NCI-H526 (cell line): ENCODE data around the gene ITIH1.

Source experiments
- DNase-seq, 2 experiments: peaks; one replicate each; lab custom pipeline; 2025; lab: John Stamatoyannopoulos, UW

ITIH1 gene

DNA sequence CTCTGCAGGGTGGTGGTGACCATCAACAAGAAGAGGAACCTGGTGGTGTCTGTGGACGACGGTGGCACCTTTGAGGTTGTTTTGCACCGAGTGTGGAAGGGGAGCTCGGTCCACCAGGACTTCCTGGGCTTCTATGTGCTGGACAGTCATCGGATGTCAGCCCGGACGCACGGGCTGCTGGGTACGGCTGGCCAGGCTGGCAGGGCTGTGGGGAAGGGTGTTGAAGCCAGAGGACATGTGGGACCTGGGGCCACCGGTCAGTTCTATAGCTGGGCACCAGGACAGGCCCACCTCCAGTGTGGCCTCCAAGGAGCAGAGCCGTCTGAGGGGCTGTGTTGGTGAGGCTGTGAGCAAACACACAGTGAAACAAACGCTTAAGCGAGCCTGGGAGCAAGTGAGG is 13.3 kb downstream of the ITIH1 start:
- no peak for DNase-seq

DNA sequence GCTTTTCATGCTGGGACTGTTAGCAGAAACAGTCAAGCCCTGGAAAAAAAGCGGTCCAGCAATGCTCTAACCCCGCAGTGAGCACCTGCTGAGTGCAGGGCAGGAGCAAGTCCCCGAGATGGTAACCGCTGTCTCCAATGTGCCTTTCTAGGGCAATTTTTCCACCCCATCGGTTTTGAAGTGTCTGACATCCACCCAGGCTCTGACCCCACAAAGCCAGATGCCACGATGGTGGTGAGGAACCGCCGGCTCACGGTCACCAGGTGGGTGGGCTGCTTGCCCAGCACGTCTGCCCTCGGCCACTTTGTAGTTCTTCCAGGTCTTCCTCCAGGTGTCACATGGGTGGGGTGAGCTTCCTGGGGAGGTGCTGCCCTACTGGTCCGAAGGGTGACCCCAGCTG is 14.0 kb downstream of the ITIH1 start:
- no peak for DNase-seq

DNA sequence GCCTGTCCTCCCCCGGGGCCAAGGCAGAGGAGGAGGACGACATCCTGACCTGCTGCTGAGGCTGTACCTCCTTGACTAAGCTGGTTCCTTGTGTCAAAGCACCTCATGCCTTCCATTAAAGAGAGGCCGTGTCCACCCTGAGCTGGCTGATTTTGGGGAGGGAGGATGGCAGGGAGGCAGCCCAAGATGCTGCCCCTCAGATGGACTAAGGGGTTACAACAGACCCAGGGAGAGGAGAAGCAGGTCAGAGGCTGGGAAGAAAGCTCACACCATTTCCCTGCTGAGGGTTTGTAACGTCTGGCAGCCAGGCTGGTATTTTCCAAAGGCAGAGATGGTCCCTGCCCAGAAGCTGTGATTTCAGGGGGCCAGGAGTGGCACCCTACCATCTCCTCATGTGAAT is 14.5 kb downstream of the ITIH1 start:
- DNase-seq = no peak

DNA sequence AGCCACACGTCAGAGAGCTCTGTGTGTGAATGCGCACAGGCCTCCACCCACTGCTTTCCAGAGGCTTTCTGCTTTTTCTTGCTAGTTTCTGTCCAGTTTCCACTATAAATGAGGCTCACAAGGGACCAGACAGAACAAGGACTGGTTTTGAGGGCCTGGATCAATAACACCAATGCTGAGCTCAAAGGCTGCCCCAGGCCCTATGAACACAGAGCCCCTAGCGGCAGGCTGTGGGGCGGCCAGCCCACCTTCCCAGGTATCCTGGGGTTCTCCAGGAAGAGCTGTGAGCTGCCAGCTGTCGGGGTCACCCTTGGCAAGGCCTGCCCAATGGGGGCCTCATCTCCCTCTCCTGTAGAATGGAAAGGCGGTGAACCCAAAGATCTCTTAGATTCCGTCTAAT is 15.0 kb downstream of the ITIH1 start:
- DNase-seq = no peak

DNA sequence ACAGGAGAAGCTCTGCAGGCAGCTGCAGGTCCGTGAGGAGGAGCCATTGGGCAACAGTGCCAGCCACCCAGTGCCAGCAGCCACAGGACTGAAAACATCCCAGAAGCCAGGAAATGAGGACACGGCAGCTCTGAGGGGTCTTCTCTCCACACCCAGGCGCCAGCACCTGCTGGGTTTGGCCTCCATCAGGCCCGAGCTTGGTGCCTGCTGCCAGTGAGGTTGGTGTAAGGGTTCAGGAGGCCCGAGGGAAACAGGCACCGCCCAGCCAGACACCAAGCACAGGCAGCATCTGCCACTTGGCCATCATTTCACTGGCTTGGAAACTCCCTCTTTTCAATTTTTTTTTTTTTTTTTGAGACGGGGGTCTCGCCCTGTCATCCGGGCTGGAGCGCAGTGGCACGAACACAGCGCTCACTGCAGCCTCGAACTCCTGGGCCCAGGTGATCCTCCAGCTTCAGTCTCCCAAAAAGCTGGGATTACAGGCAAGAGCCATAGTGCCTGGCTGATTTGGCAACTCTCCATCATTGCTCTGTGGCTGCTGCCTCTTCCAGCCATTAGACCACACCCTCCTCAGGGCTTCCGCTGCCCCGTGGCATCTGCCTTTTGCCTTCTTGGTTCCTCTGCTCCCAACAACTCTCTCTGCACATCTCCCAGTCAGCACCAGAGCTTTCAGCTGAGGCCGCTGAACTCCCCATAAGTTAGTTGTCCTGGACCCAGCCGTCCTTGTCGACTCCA is 15.7 kb downstream of the ITIH1 start:
- DNase-seq = no peak

DNA sequence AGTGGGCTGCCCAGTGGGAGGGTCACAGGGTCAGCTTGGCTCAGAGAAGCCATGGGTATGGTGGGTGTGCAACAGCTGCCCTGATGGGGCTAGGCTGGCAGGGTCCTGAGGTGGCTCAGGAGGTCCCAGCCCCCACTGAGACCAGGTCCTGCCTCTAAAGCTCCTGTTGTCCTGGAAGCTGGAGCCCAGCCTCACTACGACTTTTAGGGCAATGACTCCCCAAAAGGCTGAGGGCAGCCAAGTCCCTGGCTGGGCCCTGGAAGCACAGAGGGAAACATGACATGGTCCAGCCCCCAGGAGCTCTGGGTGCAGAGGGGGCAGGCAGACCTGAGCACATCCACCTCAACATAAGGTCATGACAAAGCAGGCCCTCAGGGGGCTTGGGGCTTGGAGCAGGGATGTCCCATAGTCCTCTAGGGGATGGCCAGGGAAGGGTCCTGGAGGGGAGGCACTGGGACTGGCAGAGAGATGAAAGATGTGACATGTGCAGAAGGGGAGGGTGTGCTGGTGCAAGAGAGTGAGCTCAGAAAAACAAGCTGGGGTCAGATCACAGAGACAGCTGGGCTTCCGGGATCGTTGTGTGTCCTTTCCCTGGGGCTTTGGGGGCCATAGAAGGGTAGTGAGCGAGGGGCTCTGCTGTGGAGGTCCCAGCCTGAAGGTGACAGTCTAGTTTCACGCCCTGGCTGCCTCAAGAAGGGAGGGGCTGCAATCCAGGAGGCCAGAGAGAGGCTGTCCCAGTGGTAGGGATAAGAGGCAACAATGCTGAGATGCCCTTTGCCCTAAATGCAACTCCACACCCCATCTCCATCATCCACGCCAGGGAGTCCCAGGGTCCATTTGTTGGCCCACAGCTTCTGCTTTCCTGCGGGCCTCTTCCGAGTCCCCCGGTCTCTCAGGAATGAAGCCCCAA is 16.6 kb downstream of the ITIH1 start:
- no peak for DNase-seq

DNA sequence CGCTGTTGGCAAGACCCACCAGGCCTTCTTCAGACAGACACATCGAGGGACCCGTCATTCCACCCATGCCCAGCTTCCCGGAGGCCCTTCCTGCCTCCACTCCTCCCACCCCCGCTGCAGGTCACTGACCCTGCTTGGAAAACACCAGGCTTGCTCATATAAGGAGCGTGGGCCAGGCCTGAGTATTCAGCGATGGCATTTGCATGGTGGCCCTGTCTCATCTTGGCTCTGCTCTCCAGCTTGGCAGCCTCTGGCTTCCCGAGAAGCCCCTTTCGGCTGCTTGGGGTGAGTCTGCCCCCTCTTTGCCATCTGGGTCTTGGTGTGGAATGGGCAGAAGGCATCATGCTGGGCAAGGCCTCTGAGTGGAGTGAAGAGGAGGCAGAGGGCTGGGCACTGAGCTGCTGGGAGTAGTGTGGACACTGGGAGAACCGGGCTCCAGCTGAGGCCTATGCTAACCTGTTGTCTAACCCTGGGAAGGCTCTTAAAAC is 17.3 kb downstream of the ITIH1 start, which contains the start of gene ITIH3:
ITIH3 (plus strand) TSS at position 185 of the 488 bp plus-strand sequence; CDS start at position 193, 8 bp downstream.
- no peak for DNase-seq

DNA sequence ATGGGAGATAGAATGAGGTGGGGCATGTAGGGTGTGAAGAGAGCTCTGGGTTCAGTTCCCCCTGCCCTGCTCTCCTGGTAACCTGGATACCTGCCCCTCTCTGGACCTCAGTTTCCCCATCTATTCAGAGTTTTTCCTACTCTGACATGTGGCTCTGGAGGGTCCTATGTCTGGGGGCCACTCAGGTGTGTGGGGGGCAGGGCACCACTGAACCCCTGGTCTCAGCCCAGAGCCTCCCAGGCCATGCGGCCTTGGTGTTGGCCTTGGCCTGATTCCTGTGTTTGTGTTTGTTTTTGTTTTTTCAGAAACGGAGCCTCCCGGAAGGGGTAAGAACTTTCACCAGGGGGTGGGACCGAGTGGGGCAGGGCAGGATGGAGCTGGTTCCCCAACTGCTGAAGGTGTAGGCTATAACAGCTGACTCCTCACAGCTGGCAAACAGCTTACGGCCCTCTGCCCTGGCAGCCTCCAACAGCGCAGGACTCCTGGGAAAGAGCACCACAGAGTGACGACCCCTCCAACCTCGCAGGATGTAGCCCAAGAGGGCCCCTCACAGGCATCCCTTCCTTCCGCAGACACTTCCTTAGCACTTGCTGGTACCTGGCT is 18.0 kb downstream of the ITIH1 start:
- no peak for DNase-seq

DNA sequence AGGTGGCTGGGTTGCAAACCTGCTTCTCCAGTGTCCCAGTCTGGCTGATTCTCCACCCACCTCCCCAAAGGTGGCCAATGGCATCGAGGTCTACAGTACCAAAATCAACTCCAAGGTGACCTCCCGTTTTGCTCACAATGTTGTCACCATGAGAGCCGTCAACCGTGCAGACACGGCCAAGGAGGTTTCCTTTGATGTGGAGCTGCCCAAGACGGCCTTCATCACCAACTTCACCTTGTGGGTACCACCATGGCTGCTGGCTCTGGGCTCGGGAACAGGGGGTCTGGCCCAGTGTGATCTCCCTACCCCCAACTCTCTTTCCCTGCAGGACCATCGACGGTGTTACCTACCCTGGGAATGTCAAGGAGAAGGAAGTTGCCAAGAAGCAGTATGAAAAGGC is 19.0 kb downstream of the ITIH1 start:
- DNase-seq = no peak

DNA sequence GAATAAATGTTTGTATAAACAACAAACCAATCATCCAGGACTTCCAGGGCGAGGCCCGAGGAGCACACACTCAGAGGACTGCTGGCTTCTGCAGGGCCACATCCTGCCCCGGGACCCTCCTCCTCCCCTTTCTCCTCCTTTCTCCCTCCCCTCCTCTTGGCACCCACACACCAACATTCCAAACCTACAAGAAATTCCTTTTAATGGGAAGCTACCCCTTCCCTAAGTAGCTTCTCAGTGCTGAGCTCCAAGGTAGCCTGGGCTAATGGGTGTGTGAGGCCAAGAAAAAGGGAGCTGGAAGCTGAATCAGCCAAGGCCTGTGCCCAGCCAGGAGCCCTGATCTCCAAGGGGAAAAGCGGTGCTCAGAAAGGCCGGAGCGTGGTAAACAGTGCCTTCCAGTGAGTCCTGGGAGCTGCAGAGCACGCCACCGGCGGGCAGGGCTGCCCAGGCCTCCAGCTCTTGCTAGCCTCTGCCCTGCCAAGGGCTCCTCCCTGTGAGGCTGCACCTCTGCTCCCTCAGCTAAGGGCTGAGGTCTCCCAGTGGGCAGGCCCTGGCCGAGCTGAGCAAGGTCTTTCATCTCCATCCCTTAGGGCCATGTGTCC is 21.1 kb downstream of the ITIH1 start:
- no peak for DNase-seq

DNA sequence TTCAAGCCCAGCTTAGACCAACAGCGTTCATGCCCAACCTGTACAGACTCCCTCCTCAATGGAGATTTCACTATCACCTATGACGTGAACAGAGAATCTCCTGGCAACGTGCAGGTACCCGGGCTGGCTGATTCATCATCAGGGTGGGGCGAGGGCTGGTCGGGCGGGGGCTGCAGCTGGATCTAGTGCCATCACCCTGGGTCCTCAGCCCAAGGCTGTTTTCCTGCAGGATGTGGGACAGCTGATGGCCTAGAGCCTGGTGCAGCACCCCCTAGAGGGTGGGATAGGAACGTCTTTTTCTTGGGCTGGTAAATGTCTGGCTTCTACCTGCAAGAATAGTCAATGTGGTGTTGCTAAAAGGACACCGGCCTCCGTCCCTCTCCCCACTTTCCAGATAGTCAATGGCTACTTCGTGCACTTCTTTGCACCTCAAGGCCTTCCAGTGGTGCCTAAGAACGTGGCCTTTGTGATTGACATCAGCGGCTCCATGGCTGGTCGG is 21.6 kb downstream of the ITIH1 start:
- DNase-seq = peak in 1 of 2 experiments; percentile 48

DNA sequence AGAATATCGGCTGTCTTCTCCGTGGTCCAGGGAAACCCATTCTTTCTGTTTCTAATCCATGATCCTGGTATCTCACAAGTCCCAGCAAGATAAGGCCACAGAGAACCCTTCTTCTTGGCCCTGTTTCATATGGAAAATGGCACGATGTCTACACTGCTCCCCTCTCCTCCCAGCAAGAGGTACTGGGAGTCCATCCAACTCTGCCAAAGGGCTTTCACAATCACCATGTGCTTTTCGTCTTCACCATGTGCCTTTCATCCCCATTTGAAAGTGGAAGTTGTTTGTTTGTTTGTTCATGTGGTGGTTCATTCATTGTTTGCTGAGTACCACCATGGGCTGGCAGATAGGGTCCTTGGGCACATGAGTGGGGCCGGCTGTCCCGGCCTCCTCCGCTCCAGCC is 22.7 kb downstream of the ITIH1 start:
- no peak for DNase-seq

DNA sequence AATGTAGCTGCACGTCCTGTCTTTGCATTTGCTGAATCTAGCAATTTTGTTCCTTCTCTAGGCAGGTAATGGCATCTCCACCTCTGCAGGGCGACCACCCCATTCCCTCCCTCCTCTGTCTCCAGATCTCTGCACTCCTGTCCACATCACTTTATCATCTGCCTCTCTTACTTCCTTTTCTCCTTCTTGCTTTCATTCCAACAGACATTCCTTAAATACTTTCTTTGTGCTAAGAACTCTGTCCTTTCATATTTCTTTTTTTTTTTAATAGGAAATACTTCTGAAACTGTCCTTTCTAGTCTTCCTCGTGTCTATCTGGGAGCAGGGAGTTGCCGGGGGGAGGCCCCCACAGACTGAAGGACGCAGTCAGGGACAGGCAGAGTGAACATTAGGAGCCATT is 24.4 kb downstream of the ITIH1 start:
- DNase-seq = no peak

DNA sequence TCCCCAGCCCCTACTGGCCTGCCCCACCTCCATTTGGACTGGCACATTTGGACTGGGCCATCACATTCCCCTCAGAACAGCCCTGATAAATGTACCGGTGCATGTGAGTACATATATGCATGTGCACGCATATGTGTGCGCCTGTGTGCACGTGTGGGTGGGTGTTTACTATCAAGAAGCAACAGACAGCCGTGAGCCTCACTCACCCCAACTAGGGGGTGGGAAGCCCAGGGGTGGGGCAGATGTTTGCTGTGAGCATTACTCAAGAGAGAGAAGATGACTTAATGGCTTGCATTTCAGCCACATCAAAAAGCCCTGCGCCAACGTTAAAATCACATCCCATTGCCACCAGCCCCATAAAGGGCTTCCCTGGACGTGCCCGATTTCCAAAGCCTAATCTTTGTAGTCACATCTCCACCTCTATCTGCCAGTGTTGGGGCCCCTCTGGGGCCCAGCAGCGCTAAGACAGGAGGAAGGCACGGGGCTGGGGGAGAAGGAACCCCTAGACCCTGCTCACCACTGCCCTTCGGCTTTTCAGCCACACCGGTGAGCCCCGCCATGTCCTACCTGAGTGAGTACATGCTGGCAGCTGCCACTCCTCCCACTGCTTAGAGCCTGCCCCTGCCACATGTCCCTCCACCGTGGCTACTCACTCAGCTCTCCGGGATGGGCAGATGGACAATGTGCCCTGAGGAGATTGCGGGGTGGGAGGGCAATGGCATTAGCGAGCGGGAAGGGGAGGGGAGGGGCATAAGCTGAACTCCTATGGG is 28.1 kb downstream of the ITIH1 start:
- DNase-seq = no peak

DNA sequence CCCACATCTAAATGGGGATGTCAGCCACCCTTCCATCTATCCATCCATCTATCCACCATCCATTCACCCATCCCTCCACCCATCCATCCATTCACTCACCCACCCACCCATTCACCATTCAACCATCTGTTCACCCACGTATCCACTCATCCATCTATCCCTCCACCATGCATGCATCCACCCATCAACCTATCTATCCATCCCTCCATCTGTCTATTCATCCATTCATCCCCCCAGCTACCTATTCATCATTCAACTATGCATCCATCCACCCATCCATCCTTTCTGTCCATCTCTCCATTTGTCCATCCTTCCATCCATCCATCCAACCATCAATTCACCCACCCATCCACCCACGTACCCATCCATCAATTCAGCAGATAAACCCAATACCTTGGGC is 31.8 kb downstream of the ITIH1 start:
- no peak for DNase-seq

DNA sequence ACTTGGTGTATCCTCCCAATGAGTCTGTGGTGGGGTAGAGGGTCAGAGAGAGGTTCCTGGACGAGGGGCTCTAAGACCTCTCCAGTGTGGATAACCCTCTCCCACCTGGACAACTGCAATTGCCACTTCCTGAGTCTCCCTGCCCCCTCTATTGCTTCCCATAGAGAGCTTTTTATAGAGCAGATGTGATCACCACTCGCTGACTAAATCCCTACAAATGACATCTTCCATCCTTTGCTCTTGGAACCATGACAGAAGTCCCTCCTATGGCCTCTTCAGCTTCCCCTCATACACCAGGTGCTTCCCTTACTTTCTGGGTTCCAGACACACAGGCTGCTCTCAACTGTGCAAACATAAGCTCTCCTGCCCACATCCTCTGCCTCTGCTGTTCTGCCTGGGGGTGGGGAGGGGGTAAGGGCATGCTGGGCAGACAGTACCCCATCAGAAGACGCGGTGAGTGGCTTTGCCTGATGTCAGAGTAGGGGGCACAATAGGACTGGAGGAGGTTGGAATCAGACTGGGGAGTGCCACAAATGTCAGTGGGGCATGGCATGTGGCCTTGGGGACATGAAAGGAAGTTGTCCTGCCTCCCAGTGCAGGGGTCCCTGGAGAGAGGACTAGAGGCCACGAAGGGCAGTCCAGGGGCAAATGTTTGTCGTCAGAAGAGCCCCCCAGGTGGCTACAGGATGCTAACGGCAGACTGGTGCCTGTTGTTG is 32.4 kb downstream of the ITIH1 start:
- no peak for DNase-seq

DNA sequence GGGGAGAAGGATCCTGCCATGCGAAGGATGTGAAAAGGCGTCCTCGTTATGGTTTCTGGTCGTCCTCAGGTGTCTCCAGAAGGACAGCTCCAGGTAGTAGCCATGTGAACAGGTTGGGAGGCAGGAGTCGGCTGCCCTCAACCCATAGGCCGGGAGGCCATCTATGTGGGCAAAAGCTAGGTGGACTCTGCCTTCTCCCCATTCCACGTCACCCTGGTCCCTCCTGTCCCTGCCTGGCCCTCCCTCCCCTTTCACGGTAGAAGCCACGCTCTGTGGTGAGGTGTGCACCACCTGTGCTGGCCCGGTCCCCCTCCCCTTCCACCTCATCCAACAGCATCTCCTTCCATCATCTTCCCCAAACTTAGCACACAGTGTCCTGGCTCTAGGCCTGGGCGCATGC is 33.5 kb downstream of the ITIH1 start:
- no peak for DNase-seq

DNA sequence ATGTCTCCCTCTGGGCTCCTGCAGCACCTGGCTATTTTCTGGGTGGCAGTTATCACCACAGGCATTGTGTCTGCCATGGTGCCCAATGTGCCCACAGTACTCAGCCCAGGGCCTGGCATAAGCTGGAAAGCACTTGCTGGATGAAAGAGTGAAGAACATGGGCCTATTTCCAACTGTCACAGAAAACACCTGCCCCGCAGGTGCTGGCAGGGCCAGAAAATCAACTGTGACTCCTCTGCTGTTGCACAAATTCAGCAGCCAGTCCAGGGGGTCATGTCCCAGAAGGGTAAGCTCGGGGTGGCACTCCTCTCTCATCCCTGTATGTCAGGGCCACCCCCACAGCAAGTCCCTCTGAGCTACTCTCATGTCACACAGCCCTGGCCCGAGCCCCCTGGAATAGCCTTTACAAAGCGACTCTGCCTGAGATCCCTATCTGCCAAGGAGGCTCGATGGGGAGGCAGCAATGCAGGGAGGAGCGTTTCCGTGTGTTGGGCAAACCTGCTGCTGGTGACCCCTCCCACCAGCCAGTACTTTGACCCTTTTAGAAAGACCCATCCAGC is 34.1 kb downstream of the ITIH1 start:
- DNase-seq = no peak

DNA sequence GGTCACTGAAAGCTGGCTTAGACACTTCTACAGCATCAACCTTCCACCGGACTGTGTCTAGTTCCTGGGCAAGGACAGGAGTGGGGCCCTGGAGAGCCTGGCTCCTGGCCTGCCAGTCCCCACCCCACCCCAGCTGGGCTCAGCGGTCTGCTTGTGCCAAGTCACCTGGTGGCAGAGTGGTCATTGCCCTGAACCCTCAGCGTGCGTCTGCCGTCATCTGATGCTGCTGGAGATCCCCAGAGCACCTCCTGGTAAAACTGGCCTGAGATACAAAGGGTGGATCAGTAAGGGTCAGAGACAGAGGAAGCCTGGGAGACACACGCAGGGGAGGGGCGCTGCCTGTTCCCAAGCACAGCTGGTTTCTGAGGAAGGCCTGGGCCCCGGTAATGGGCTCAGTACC is 36.4 kb downstream of the ITIH1 start:
- DNase-seq = no peak

DNA sequence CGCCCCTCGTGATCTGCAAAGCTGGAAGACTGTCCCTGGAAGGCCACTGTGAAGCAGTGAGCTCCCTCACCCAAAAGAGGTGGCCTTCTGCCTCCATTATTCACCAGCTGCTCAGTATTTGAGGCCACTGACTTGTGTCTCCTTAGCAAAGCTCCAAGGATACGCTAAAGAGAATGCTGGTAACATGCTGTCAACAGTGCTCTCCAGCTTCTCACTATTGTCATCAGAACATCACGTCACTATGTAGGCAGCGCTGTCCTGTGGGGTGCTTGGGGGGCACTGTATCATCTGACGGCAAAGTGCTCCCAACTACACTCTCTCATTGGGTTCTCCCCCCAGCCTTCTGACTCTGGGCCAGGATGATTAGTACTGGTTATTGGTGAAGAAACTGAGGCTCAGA is 38.8 kb downstream of the ITIH1 start:
- no peak for DNase-seq
